Endothelial cell of coronary artery (primary cell): Measurements from ENCODE around the gene LAMTOR2. TPM values are rescaled to one million over a fixed set of nuclear protein-coding genes. Genes with fewer than 3 reads are reported as not detected.

Experiments
- total RNA-seq: library from RNA; depleted of rRNA; stranded (reverse); fragments of >200 nt; gene quantifications from 2 replicates; pipeline ENCODE4 v1.2.3, GENCODE V29; 2014

LAMTOR2 gene
- total RNA-seq = 71.8 and 96.3 TPM in 2 replicates

GRCh38 chr1:156054500-156055280 lies at the start of gene LAMTOR2:
Gene LAMTOR2 (plus strand): TSS chr1:156054782. CDS start chr1:156054890, 108 bp downstream.

GRCh38 chr1:156020293-156021092 lies 34.1 kb upstream of the LAMTOR2 start, which contains the start of gene SSR2:
Gene SSR2 (minus strand): TSS chr1:156020951. CDS start chr1:156020167, 784 bp downstream.

DNA sequence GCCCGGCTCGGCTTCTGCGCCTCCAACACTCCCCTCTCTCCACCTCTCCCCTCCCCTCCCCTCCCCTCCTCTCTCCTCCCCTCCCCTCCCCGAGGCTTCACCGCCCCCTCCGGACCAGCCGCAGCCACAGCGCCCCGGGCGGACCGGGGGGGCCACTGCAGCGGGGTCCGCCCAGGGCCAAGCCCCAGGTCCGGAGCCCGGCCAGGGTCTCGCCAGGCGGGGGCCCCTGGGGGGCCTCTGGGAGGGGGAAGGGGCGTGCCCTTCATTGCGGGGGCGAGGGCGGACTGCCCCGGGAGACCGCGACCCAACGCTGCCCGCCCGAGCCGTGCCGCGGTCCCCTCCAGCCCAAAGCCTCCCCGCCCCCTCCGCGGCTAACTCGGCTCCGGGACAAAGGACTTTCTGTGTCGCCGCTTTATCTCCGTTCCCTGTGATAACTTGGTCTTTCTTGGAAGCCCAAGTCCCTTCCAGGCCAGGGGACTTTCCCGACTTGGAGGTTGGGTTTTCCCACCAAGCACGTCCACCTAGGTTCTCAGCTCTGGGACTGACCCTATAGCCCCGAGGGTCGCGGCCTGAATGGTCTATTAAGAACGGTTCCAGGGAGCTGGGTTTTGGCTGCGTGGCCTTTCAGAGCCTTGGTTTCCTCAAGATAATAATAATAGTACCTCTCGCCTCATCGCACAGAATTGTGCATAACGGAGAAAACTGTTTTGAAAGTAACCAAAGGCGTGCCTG lies 648 bp upstream of the LAMTOR2 start, which contains the start of gene UBQLN4:
UBQLN4 (minus strand) TSS at position 31 of the 732 bp plus-strand sequence. CDS start 97 bp downstream, outside the sequence.

GRCh38 chr1:156060937-156061636 lies 6.5 kb downstream of the LAMTOR2 start, which contains the start of gene RAB25:
Gene RAB25 (plus strand): TSS chr1:156061160. CDS start chr1:156061401, 241 bp downstream.

GRCh38 chr1:156082309-156083091 lies 27.9 kb downstream of the LAMTOR2 start, which contains the start of gene MEX3A:
Gene MEX3A (minus strand): TSS chr1:156082465. CDS start chr1:156081998, 467 bp downstream.

Other genes with a start within 250 kb of the LAMTOR2 start
- gene GON4L, start 197.6 kb upstream of the LAMTOR2 start, total RNA-seq = 22.0 and 34.3 TPM in 2 replicates
- 29.9 and 30.9 TPM in 2 replicates for gene SYT11, start 195.2 kb upstream of the LAMTOR2 start, total RNA-seq
- gene RIT1, start 143.4 kb upstream of the LAMTOR2 start, total RNA-seq = 32.8 and 43.3 TPM in 2 replicates
- gene KHDC4, start 120.4 kb upstream of the LAMTOR2 start, total RNA-seq = 17.9 and 26.4 TPM in 2 replicates
- not detected in 2 replicates for gene RXFP4, start 113.1 kb upstream of the LAMTOR2 start, total RNA-seq
- 95.6 and 120 TPM in 2 replicates for gene ARHGEF2, start 76.2 kb upstream of the LAMTOR2 start, total RNA-seq
- gene SSR2, start 33.8 kb upstream of the LAMTOR2 start, total RNA-seq = 278 and 411 TPM in 2 replicates
- 17.2 and 17.4 TPM in 2 replicates for gene UBQLN4, start 984 bp upstream of the LAMTOR2 start, total RNA-seq
- gene RAB25, start 6.4 kb downstream of the LAMTOR2 start, total RNA-seq = not detected in 2 replicates
- 5.6 and 12.3 TPM in 2 replicates for gene MEX3A, start 27.7 kb downstream of the LAMTOR2 start, total RNA-seq
- gene LMNA, start 59.9 kb downstream of the LAMTOR2 start, total RNA-seq = 737 and 1,090 TPM in 2 replicates
- 0.27 and 0.56 TPM in 2 replicates for gene SEMA4A, start 98.8 kb downstream of the LAMTOR2 start, total RNA-seq
- 8.3 and 10.0 TPM in 2 replicates for gene SLC25A44, start 139.3 kb downstream of the LAMTOR2 start, total RNA-seq
- 32.5 and 45.0 TPM in 2 replicates for gene PMF1, start 158.2 kb downstream of the LAMTOR2 start, total RNA-seq
- 0.19 and 0.27 TPM in 2 replicates for gene BGLAP, start 187.4 kb downstream of the LAMTOR2 start, total RNA-seq
- gene PAQR6, start 193.3 kb downstream of the LAMTOR2 start, total RNA-seq = 0.27 and 0.47 TPM in 2 replicates
- 48.9 and 61.2 TPM in 2 replicates for gene SMG5, start 228.0 kb downstream of the LAMTOR2 start, total RNA-seq
- 1.2 and 1.5 TPM in 2 replicates for gene TMEM79, start 229.5 kb downstream of the LAMTOR2 start, total RNA-seq
- 31.9 and 38.0 TPM in 2 replicates for gene GLMP, start 240.9 kb downstream of the LAMTOR2 start, total RNA-seq
- gene VHLL, start 244.5 kb downstream of the LAMTOR2 start, total RNA-seq = 0.09 TPM in 1 of 2 replicates, not detected in the other